GM23338 (cell line): ENCODE measurements around the gene SLC26A1. TPM values are rescaled to one million over a fixed set of nuclear protein-coding genes. Genes with fewer than 3 reads are reported as not detected.

Experiments used
- ATAC-seq: fragments of 200-7000 bp; cut with Tn5 transposase; 3 replicates; pipeline ENCODE4 v1.9.1; 2020
- DNase-seq: peaks from one replicate; pipeline ENCODE4 v3.0.0-alpha.2; 2015; ENCODE audit warnings: low spot score
- H2AFZ ChIP-seq: fragments of 200-600 bp; sonication (generic); 2 replicates; pipeline ENCODE4 v1.8.0; 2016; ENCODE audit warnings: antibody characterized with exemption, mild to moderate bottlenecking, moderate library complexity
- H3F3A ChIP-seq: fragments of 200-600 bp; sonication (generic); replicated peaks from 2 replicates; pipeline ENCODE4 v1.8.0; 2017; ENCODE audit warnings: antibody characterized with exemption, mixed run types, low read depth
- H3K27ac ChIP-seq: fragments of 200-600 bp; sonication (generic); 2 replicates; pipeline ENCODE4 v1.6.1; 2016; ENCODE audit warnings: low read depth
- H3K27me3 ChIP-seq: fragments of 200-600 bp; sonication (generic); 2 replicates; pipeline ENCODE4 v1.8.0; 2016; ENCODE audit warnings: mild to moderate bottlenecking, mixed run types, moderate library complexity; ENCODE audit not compliant: insufficient read depth
- H3K36me3 ChIP-seq: fragments of 200-600 bp; sonication (generic); 2 replicates; pipeline ENCODE4 v1.8.0; 2016; ENCODE audit warnings: mild to moderate bottlenecking; ENCODE audit not compliant: insufficient read depth
- H3K4me1 ChIP-seq: fragments of 200-600 bp; sonication (generic); 2 replicates; pipeline ENCODE4 v1.8.0; 2016; ENCODE audit warnings: mild to moderate bottlenecking, moderate library complexity; ENCODE audit not compliant: insufficient read depth
- H3K4me2 ChIP-seq: fragments of 200-600 bp; sonication (generic); 2 replicates; pipeline ENCODE4 v1.7.1; 2017; ENCODE audit warnings: mixed run types
- H3K4me3 ChIP-seq: fragments of 200-600 bp; sonication (generic); 2 replicates; pipeline ENCODE4 v1.6.1; 2016; ENCODE audit warnings: mixed run types
- H3K79me2 ChIP-seq: fragments of 200-600 bp; sonication (generic); replicated peaks from 2 replicates; pipeline ENCODE4 v1.8.0; 2017; ENCODE audit warnings: mild to moderate bottlenecking; ENCODE audit not compliant: insufficient read depth
- H3K9me2 ChIP-seq: fragments of 200-600 bp; sonication (generic); 2 replicates; pipeline ENCODE4 v1.8.0; 2017; ENCODE audit not compliant: insufficient read depth
- H4K20me1 ChIP-seq: fragments of 200-600 bp; sonication (generic); replicated peaks from 2 replicates; pipeline ENCODE4 v1.8.0; 2017; ENCODE audit warnings: mild to moderate bottlenecking; ENCODE audit not compliant: insufficient read depth
- H3K27ac Mint-ChIP-seq: 2 replicates; pipeline ENCODE4 v1.8.0; 2020; ENCODE audit warnings: inconsistent platforms, mild to moderate bottlenecking, moderate library complexity, mixed read lengths
- H3K27me3 Mint-ChIP-seq: 3 replicates; pipeline ENCODE4 v1.8.0; 2022; ENCODE audit warnings: low read depth, mild to moderate bottlenecking, moderate library complexity, mixed read lengths, inconsistent platforms; ENCODE audit not compliant: insufficient read depth, poor library complexity
- H3K36me3 Mint-ChIP-seq: 3 replicates; pipeline ENCODE4 v1.8.0; 2021; ENCODE audit warnings: low read depth, mild to moderate bottlenecking, inconsistent platforms, moderate library complexity, mixed read lengths
- H3K4me1 Mint-ChIP-seq: 3 replicates; pipeline ENCODE4 v1.8.0; 2020; ENCODE audit warnings: mild to moderate bottlenecking, inconsistent platforms, mixed read lengths
- H3K4me3 Mint-ChIP-seq: 3 replicates; pipeline ENCODE4 v1.8.0; 2021; ENCODE audit warnings: moderate library complexity, mild to moderate bottlenecking, inconsistent platforms, mixed read lengths
- H3K9me3 Mint-ChIP-seq: 3 replicates; pipeline ENCODE4 v1.8.0; 2020; ENCODE audit warnings: moderate library complexity, mild to moderate bottlenecking, inconsistent platforms, mixed read lengths
- CREB1 ChIP-seq: fragments of 250-450 bp; sonication (Bioruptor Pico); IDR thresholded peaks from 2 replicates; pipeline ENCODE4 v1.5.0; 2020; ENCODE audit warnings: low read depth, mild to moderate bottlenecking, moderate library complexity
- EZH2 ChIP-seq: fragments of 200-600 bp; sonication (generic); IDR thresholded peaks from one replicate; pipeline ENCODE4 v1.8.0; 2017; ENCODE audit warnings: antibody characterized with exemption, mild to moderate bottlenecking, low read depth; ENCODE audit not compliant: unreplicated experiment
- EZH2phosphoT487 ChIP-seq: fragments of 200-600 bp; sonication (generic); IDR thresholded peaks from one replicate; pipeline ENCODE4 v1.8.1; 2018; ENCODE audit warnings: antibody characterized with exemption; ENCODE audit not compliant: unreplicated experiment
- JUNB ChIP-seq: IDR thresholded peaks from one replicate; pipeline ENCODE4 v1.6.1; 2016; ENCODE audit warnings: antibody characterized with exemption; ENCODE audit not compliant: unreplicated experiment
- NANOG ChIP-seq: IDR thresholded peaks from 2 replicates; pipeline ENCODE4 v1.6.1; 2016; ENCODE audit warnings: antibody characterized with exemption, borderline replicate concordance
- POLR2AphosphoS5 ChIP-seq: IDR thresholded peaks from 2 replicates; pipeline ENCODE4 v1.6.1; 2016; ENCODE audit warnings: antibody characterized with exemption, low read depth
- STAT1 ChIP-seq: IDR thresholded peaks from one replicate; pipeline ENCODE4 v1.6.1; 2016; ENCODE audit warnings: antibody characterized with exemption; ENCODE audit not compliant: unreplicated experiment
- ZNF114 ChIP-seq: fragments of 250-450 bp; sonication (Bioruptor Pico); IDR thresholded peaks from 2 replicates; pipeline ENCODE4 v1.5.0; 2020; ENCODE audit warnings: mild to moderate bottlenecking, moderate library complexity
- ZNF331 ChIP-seq: fragments of 250-450 bp; sonication (Bioruptor Pico); IDR thresholded peaks from 2 replicates; pipeline ENCODE4 v1.5.0; 2020; ENCODE audit warnings: low read depth, mild to moderate bottlenecking, moderate library complexity
- polyA plus RNA-seq: library from polyadenylated mRNA; unstranded; fragments of >200 nt; fragmentation: Nextera tagmentation; extraction: Ambion mirVana; gene quantifications from 2 replicates; pipeline ENCODE4 v1.2.1, GENCODE V29; 2016
- total RNA-seq: library from RNA; depleted of rRNA; stranded (reverse); fragments of >200 nt; shearing (Covaris generic); gene quantifications from 2 replicates; pipeline ENCODE4 v1.2.3, GENCODE V29; 2014
- TF ChIP-seq, protein P1 (sequence below): IDR thresholded peaks from 2 replicates; pipeline ENCODE4 v1.6.1; 2016; ENCODE audit warnings: antibody characterized with exemption
- TF ChIP-seq, protein P2 (sequence below), 2 experiments: fragments of 200-600 bp in 1 of 2; sonication (generic) in 1 of 2; conservative IDR thresholded peaks; 2 replicates each; pipeline versions ENCODE4 v1.5.1 to v1.6.1; 2016 to 2017; ENCODE audit warnings: antibody characterized with exemption in 2 of 2, low read depth in 2 of 2, mild to moderate bottlenecking in 2 of 2, moderate library complexity in 1 of 2
- TF ChIP-seq, protein P3 (sequence below): IDR thresholded peaks from one replicate; pipeline ENCODE4 v1.6.1; 2018; ENCODE audit warnings: antibody characterized with exemption; ENCODE audit not compliant: unreplicated experiment
- TF ChIP-seq, protein P4 (sequence below): fragments of 250-450 bp; sonication (Bioruptor Pico); IDR thresholded peaks from 2 replicates; pipeline ENCODE4 v1.5.0; 2020; ENCODE audit warnings: mild to moderate bottlenecking, moderate library complexity

The SLC26A1 gene
- total and polyA plus RNA-seq, 2 experiments from 2014 or later: 0.10 to 0.27 TPM

DNA sequence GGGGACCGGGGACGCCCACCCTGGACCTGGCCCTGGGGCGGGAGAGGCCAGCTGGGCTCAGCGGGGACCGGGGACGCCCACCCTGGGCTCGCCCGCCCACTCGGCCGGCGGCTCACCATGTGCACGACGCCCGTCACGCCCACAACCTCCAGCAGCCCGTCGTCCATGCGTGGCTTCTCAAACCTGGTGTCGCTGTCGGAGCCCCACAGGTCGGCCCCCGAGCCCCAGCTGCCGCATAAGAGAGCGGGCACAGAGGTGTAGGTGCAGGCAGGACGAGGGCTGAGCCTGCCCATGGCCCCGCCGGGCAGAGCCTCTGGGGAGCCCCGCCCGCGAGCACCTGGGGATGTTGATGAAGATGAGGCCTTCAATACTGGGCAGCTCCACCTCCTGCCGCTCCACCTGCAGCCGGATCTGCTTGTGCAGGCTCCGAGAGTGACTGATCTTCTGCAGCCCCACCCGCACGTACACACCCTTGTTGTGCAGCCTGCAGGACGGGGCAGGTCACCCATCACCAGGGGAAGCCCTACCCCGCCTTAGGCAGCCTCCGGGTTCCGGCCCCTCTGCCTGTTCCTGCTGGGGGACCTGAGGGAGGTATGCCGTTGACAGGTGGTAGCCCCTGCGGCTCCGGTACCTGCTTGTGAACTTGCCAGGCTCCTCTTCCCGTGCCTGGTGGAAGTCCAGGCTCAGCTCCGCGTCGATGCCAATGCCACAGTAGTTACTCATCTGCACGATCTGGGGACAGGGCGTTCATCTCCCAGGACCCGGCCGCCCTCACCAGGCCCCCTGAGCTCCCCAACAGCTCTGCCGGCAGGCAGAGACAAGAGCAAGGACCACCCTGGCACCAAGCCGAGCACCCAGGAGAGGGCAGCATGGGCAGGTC lies 31.6 kb downstream of the SLC26A1 start:
- Mint-ChIP-seq H3K9me3 (no peaks in the 10 kb centered on the region), H3K4me1 (no peaks in the 10 kb centered on the region), H3K36me3 (no peaks in the 10 kb centered on the region), H3K4me3 (no peak overlapping the region), H3K27ac (no peak overlapping the region), H3K27me3 (peaks cover 6% of the 10 kb centered on the region)
- no peaks in the 10 kb centered on the region for H3K4me1 ChIP-seq
- H3K27me3 ChIP-seq: no peaks in the 10 kb centered on the region
- H3F3A ChIP-seq: no peaks in the 10 kb centered on the region
- H3K36me3 ChIP-seq: no peaks in the 10 kb centered on the region
- no peaks in the 10 kb centered on the region for H3K79me2 ChIP-seq
- H4K20me1 ChIP-seq: no peaks in the 10 kb centered on the region; the same call in 1 of the 2 replicates
- TF ChIP-seq ZNF114 (CRISPR knock-in tag) (no peak), CREB1 (CRISPR knock-in tag) (no peak), EZH2 (no peak), EZH2phosphoT487 (no peak), ZNF331 (CRISPR knock-in tag) (no peak), JUNB (no peak), NANOG (no peak), STAT1 (no peak), POLR2AphosphoS5 (no peak)
- TF ChIP-seq, protein P1, sequence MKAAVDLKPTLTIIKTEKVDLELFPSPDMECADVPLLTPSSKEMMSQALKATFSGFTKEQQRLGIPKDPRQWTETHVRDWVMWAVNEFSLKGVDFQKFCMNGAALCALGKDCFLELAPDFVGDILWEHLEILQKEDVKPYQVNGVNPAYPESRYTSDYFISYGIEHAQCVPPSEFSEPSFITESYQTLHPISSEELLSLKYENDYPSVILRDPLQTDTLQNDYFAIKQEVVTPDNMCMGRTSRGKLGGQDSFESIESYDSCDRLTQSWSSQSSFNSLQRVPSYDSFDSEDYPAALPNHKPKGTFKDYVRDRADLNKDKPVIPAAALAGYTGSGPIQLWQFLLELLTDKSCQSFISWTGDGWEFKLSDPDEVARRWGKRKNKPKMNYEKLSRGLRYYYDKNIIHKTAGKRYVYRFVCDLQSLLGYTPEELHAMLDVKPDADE: no peak
- TF ChIP-seq, protein P2, sequence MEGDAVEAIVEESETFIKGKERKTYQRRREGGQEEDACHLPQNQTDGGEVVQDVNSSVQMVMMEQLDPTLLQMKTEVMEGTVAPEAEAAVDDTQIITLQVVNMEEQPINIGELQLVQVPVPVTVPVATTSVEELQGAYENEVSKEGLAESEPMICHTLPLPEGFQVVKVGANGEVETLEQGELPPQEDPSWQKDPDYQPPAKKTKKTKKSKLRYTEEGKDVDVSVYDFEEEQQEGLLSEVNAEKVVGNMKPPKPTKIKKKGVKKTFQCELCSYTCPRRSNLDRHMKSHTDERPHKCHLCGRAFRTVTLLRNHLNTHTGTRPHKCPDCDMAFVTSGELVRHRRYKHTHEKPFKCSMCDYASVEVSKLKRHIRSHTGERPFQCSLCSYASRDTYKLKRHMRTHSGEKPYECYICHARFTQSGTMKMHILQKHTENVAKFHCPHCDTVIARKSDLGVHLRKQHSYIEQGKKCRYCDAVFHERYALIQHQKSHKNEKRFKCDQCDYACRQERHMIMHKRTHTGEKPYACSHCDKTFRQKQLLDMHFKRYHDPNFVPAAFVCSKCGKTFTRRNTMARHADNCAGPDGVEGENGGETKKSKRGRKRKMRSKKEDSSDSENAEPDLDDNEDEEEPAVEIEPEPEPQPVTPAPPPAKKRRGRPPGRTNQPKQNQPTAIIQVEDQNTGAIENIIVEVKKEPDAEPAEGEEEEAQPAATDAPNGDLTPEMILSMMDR (conservative IDR thresholded peaks at IDR 0.05; ENCODE audit: low read depth in 2 of 2): no peak
- TF ChIP-seq, protein P3, sequence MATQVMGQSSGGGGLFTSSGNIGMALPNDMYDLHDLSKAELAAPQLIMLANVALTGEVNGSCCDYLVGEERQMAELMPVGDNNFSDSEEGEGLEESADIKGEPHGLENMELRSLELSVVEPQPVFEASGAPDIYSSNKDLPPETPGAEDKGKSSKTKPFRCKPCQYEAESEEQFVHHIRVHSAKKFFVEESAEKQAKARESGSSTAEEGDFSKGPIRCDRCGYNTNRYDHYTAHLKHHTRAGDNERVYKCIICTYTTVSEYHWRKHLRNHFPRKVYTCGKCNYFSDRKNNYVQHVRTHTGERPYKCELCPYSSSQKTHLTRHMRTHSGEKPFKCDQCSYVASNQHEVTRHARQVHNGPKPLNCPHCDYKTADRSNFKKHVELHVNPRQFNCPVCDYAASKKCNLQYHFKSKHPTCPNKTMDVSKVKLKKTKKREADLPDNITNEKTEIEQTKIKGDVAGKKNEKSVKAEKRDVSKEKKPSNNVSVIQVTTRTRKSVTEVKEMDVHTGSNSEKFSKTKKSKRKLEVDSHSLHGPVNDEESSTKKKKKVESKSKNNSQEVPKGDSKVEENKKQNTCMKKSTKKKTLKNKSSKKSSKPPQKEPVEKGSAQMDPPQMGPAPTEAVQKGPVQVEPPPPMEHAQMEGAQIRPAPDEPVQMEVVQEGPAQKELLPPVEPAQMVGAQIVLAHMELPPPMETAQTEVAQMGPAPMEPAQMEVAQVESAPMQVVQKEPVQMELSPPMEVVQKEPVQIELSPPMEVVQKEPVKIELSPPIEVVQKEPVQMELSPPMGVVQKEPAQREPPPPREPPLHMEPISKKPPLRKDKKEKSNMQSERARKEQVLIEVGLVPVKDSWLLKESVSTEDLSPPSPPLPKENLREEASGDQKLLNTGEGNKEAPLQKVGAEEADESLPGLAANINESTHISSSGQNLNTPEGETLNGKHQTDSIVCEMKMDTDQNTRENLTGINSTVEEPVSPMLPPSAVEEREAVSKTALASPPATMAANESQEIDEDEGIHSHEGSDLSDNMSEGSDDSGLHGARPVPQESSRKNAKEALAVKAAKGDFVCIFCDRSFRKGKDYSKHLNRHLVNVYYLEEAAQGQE: no peak
- TF ChIP-seq, protein P4, sequence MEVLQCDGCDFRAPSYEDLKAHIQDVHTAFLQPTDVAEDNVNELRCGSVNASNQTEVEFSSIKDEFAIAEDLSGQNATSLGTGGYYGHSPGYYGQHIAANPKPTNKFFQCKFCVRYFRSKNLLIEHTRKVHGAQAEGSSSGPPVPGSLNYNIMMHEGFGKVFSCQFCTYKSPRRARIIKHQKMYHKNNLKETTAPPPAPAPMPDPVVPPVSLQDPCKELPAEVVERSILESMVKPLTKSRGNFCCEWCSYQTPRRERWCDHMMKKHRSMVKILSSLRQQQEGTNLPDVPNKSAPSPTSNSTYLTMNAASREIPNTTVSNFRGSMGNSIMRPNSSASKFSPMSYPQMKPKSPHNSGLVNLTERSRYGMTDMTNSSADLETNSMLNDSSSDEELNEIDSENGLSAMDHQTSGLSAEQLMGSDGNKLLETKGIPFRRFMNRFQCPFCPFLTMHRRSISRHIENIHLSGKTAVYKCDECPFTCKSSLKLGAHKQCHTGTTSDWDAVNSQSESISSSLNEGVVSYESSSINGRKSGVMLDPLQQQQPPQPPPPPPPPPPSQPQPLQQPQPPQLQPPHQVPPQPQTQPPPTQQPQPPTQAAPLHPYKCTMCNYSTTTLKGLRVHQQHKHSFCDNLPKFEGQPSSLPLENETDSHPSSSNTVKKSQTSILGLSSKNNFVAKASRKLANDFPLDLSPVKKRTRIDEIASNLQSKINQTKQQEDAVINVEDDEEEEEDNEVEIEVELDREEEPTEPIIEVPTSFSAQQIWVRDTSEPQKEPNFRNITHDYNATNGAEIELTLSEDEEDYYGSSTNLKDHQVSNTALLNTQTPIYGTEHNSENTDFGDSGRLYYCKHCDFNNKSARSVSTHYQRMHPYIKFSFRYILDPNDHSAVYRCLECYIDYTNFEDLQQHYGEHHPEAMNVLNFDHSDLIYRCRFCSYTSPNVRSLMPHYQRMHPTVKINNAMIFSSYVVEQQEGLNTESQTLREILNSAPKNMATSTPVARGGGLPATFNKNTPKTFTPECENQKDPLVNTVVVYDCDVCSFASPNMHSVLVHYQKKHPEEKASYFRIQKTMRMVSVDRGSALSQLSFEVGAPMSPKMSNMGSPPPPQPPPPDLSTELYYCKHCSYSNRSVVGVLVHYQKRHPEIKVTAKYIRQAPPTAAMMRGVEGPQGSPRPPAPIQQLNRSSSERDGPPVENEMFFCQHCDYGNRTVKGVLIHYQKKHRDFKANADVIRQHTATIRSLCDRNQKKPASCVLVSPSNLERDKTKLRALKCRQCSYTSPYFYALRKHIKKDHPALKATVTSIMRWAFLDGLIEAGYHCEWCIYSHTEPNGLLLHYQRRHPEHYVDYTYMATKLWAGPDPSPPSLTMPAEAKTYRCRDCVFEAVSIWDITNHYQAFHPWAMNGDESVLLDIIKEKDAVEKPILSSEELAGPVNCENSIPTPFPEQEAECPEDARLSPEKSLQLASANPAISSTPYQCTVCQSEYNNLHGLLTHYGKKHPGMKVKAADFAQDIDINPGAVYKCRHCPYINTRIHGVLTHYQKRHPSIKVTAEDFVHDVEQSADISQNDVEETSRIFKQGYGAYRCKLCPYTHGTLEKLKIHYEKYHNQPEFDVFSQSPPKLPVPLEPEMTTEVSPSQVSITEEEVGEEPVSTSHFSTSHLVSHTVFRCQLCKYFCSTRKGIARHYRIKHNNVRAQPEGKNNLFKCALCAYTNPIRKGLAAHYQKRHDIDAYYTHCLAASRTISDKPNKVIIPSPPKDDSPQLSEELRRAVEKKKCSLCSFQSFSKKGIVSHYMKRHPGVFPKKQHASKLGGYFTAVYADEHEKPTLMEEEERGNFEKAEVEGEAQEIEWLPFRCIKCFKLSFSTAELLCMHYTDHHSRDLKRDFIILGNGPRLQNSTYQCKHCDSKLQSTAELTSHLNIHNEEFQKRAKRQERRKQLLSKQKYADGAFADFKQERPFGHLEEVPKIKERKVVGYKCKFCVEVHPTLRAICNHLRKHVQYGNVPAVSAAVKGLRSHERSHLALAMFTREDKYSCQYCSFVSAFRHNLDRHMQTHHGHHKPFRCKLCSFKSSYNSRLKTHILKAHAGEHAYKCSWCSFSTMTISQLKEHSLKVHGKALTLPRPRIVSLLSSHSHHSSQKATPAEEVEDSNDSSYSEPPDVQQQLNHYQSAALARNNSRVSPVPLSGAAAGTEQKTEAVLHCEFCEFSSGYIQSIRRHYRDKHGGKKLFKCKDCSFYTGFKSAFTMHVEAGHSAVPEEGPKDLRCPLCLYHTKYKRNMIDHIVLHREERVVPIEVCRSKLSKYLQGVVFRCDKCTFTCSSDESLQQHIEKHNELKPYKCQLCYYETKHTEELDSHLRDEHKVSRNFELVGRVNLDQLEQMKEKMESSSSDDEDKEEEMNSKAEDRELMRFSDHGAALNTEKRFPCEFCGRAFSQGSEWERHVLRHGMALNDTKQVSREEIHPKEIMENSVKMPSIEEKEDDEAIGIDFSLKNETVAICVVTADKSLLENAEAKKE: no peak
- H3K27ac ChIP-seq: no peak overlapping the region
- DNase-seq (no peak), ATAC-seq (no peak)
- H3K4me2 ChIP-seq: no peak overlapping the region
- no peak overlapping the region for H2AFZ ChIP-seq
- H3K9me2 ChIP-seq: no peaks in the 10 kb centered on the region
- H3K4me3 ChIP-seq: no peak overlapping the region
